Caki2 (cell line): Measurements from ENCODE around the gene LMO3. TPM values are rescaled to one million over a fixed set of nuclear protein-coding genes. Genes with fewer than 3 reads are reported as not detected.

ENCODE experiments used
- DNase-seq: peaks from one replicate; pipeline ENCODE4 v3.0.0-alpha.2; 2015; ENCODE audit warnings: low read depth
- in situ Hi-C: cut with HindIII; loops from 2 replicates; pipeline ENCODE4 v1.10.0; 2016; ENCODE audit warnings: low sequenced_read_pairs, low pct_unique_long_range_greater_than_20kb, mixed read lengths
- total RNA-seq: library from RNA; depleted of rRNA; stranded (reverse); fragments of >200 nt; shearing (Covaris generic); gene quantifications from 2 replicates; pipeline ENCODE4 v1.2.3, GENCODE V29; 2014; ENCODE audit warnings: low replicate concordance

The LMO3 gene
- total RNA-seq, 1 experiment from 2014 or later: not detected

GRCh38 chr12:16509411-16509810, 96.6 kb downstream of the LMO3 start:
- no peak for DNase-seq
- in situ Hi-C loops: no loop called here

- no peak for DNase-seq
- in situ Hi-C loops: no loop called here
These were observed 99.6 kb downstream of the LMO3 start for GRCh38 chr12:16506394-16506793.

- DNase-seq: no peak
- in situ Hi-C loops: no loop called here
These were observed 101.8 kb downstream of the LMO3 start for GRCh38 chr12:16504200-16504599.

- in situ Hi-C loops: no loop called here
- DNase-seq: no peak
These were observed 106.4 kb downstream of the LMO3 start for GRCh38 chr12:16499611-16500010.
